ENCODE measurements around the gene NPIPB8. TPM values are rescaled to one million over a fixed set of nuclear protein-coding genes. Genes with fewer than 3 reads are reported as not detected.

The NPIPB8 gene
- total and polyA plus RNA-seq, 2 of the 13 experiments (the other 11 are each of a cell fraction or from before 2014, with no cell fraction given) = 0.49 to 2.3 TPM

DNA sequence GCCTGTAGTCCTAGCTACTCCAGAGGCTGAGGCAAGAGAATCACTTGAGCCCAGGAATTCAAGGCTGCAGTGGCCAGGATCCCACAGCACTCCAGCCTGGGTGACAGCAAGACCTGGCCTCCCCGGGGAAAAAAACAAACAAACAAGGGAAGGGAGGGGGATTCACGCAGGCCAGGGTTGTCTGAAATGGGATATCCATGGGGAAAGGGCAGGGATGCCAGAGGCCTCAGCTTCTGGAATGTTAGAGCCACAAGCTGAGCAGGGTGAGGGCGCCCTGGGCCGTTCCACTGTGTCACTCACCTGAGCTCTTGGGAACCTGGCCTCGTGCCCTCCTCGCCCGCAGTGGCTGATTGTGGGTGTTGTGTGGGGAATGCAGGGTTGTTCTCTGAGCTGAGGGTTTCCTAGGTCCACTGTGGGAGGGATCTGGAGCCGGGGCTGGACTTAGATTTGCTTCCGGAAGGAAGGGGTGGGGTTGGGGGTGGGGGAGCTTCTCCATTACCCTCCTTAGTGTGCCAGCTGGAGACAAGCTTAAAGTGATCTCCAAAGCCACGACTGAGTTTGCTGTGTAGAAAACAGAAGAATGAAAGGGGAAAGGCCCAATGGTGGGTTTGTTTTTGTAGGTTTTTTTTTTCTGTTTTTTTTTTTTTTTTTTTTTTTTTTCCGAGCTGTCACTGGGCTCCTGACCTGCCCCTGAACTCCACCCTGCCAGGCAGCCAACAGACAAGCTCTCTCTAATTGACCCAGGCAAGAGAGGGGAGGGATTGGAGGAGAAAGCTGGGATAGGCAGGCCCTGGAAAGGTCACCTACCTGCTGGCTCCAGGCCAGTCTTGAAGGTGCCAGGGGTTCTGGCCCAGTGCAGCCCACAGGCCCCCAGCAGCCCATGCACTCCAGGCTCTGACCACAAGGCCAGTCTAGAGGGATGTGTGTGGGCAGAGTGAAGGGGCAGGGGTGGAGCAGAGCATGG, 28.0 kb upstream of the NPIPB8 start, which contains the start of gene SULT1A1 (continued):
- TF ChIP-seq ZNF609 (CRISPR knock-in tag; IDR thresholded peaks at IDR 0.05; ENCODE audit: borderline replicate concordance) = 0 out of 2 replicates have a peak, but pooled peaks have one; percentile 38
- TF ChIP-seq TGIF2 (CRISPR knock-in tag; IDR thresholded peaks at IDR 0.05) = peak; percentile 63
- TF ChIP-seq FOXA1 (IDR thresholded peaks at IDR 0.05) = no peak
- TF ChIP-seq FOXA1 (CRISPR knock-in tag; IDR thresholded peaks at IDR 0.05) = 0 out of 2 replicates have a peak, but pooled peaks have one; percentile 15
- peak; percentile 44; the same call in 1 of the 2 replicates for TF ChIP-seq ZNF724P (CRISPR knock-in tag; IDR thresholded peaks at IDR 0.05; ENCODE audit: borderline replicate concordance)
- no peak for TF ChIP-seq ETS1 (CRISPR knock-in tag; IDR thresholded peaks at IDR 0.05)
- no peak for TF ChIP-seq PCBP2 (optimal IDR thresholded peaks at IDR 0.05; ENCODE audit: low read depth, low read length, poor library complexity, severe bottlenecking)
- peak; percentile 66; the same call in 1 of the 2 replicates for TF ChIP-seq ZFP82 (CRISPR knock-in tag; IDR thresholded peaks at IDR 0.05; ENCODE audit: borderline replicate concordance)
- TF ChIP-seq ASH2L (IDR thresholded peaks at IDR 0.05; ENCODE audit: insufficient read length, low read depth, low read length) = no peak
- no peak for TF ChIP-seq ZMYM4 (CRISPR knock-in tag; IDR thresholded peaks at IDR 0.05)
- TF ChIP-seq HMG20B (CRISPR knock-in tag; conservative IDR thresholded peaks at IDR 0.05) = no peak
- TF ChIP-seq YEATS4 (CRISPR knock-in tag; IDR thresholded peaks at IDR 0.05; ENCODE audit: borderline replicate concordance) = peak; percentile 79
- no peak for TF ChIP-seq NONO (IDR thresholded peaks at IDR 0.05)
- TF ChIP-seq NONO (CRISPR knock-in tag; conservative IDR thresholded peaks at IDR 0.05) = peak; percentile 76
- no peak for TF ChIP-seq SOX6 (IDR thresholded peaks at IDR 0.05)
- peak; percentile 62 for TF ChIP-seq SOX6 (CRISPR knock-in tag; IDR thresholded peaks at IDR 0.05)
- TF ChIP-seq, protein P1, sequence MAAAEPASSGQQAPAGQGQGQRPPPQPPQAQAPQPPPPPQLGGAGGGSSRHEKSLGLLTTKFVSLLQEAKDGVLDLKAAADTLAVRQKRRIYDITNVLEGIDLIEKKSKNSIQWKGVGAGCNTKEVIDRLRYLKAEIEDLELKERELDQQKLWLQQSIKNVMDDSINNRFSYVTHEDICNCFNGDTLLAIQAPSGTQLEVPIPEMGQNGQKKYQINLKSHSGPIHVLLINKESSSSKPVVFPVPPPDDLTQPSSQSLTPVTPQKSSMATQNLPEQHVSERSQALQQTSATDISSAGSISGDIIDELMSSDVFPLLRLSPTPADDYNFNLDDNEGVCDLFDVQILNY (CRISPR knock-in tag; conservative IDR thresholded peaks at IDR 0.05) = 0 out of 2 replicates have a peak, but pooled peaks have one; percentile 30
- TF ChIP-seq SNAPC2 (CRISPR knock-in tag; IDR thresholded peaks at IDR 0.05) = no peak
- TF ChIP-seq, protein P2, sequence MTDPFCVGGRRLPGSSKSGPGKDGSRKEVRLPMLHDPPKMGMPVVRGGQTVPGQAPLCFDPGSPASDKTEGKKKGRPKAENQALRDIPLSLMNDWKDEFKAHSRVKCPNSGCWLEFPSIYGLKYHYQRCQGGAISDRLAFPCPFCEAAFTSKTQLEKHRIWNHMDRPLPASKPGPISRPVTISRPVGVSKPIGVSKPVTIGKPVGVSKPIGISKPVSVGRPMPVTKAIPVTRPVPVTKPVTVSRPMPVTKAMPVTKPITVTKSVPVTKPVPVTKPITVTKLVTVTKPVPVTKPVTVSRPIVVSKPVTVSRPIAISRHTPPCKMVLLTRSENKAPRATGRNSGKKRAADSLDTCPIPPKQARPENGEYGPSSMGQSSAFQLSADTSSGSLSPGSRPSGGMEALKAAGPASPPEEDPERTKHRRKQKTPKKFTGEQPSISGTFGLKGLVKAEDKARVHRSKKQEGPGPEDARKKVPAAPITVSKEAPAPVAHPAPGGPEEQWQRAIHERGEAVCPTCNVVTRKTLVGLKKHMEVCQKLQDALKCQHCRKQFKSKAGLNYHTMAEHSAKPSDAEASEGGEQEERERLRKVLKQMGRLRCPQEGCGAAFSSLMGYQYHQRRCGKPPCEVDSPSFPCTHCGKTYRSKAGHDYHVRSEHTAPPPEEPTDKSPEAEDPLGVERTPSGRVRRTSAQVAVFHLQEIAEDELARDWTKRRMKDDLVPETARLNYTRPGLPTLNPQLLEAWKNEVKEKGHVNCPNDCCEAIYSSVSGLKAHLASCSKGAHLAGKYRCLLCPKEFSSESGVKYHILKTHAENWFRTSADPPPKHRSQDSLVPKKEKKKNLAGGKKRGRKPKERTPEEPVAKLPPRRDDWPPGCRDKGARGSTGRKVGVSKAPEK (CRISPR knock-in tag; IDR thresholded peaks at IDR 0.05; ENCODE audit: borderline replicate concordance) = peak; percentile 42; the same call in 1 of the 2 replicates

All from HepG2 (cell line).